Panc1 (cell line): ENCODE data around the gene ALLC. TPM values are rescaled to one million over a fixed set of nuclear protein-coding genes. Genes with fewer than 3 reads are reported as not detected.

Experiments used
- ATAC-seq: fragments of 200-7000 bp; cut with Tn5 transposase; 2 replicates; pipeline ENCODE4 v1.9.1; 2020; ENCODE audit warnings: mild to moderate bottlenecking, moderate library complexity
- BruUV-seq: library from RNA; stranded (reverse); fragments of 400-500 nt; replicated peaks from 2 replicates; lab custom pipeline; 2021; lab: Mats Ljungman, UMichigan
- CTCF ChIA-PET: fragments of 300-600 bp; sonication (Branson Sonifier 250); formaldehyde crosslinking; loops from one replicate; lab custom pipeline; 2022; ENCODE audit warnings: antibody characterized with exemption; lab: Charles Lee
- POLR2A ChIA-PET: fragments of 300-600 bp; sonication (Branson Sonifier 250); formaldehyde crosslinking; loops from one replicate; lab custom pipeline; 2022; ENCODE audit warnings: antibody characterized with exemption; lab: Charles Lee
- DNase-seq: peaks from one replicate; pipeline ENCODE4 v3.0.0-alpha.2; 2010; ENCODE audit warnings: low read depth, low spot score
- H3K27ac ChIP-seq: 2 replicates; pipeline ENCODE4 v1.5.1; 2011; ENCODE audit warnings: mild to moderate bottlenecking, low read length, inconsistent platforms
- H3K27me3 ChIP-seq: fragments of 200-500 bp; sonication (Bioruptor generic); 2 replicates; pipeline ENCODE4 v1.6.0; 2014; ENCODE audit warnings: low read length, inconsistent platforms; ENCODE audit not compliant: control insufficient read depth, insufficient read depth
- H3K36me3 ChIP-seq: fragments of 200-500 bp; sonication (Bioruptor generic); 2 replicates; pipeline ENCODE4 v1.5.1; 2014; ENCODE audit warnings: inconsistent platforms, mild to moderate bottlenecking, low read length, moderate library complexity; ENCODE audit not compliant: control insufficient read depth, insufficient read depth
- H3K4me1 ChIP-seq: 2 replicates; pipeline ENCODE4 v1.5.1; 2011; ENCODE audit warnings: inconsistent platforms, mild to moderate bottlenecking, low read length, moderate library complexity; ENCODE audit not compliant: control insufficient read depth, insufficient read depth
- H3K4me3 ChIP-seq, 2 experiments: 2 replicates each; pipeline ENCODE4 v1.5.1; 2011 to 2012; ENCODE audit warnings: low read depth in 2 of 2, low read length in 2 of 2, mild to moderate bottlenecking in 2 of 2, inconsistent platforms in 1 of 2, moderate library complexity in 1 of 2
- H3K9me3 ChIP-seq: fragments of 200-500 bp; sonication (Bioruptor generic); 2 replicates; pipeline ENCODE4 v1.5.1; 2014; ENCODE audit warnings: low read depth, mild to moderate bottlenecking, inconsistent platforms, low read length, moderate library complexity; ENCODE audit not compliant: control insufficient read depth, insufficient read depth
- CTCF ChIP-seq: fragments of 450-650 bp; IDR thresholded peaks from 2 replicates; pipeline ENCODE4 v1.5.1; 2017; ENCODE audit warnings: mild to moderate bottlenecking
- POLR2AphosphoS5 ChIP-seq: IDR thresholded peaks from 2 replicates; pipeline ENCODE4 v1.6.1; 2012; ENCODE audit warnings: mild to moderate bottlenecking, low read depth, low read length, moderate library complexity
- REST ChIP-seq, 2 experiments: IDR thresholded peaks; 2 replicates each; pipeline ENCODE4 v1.6.1; 2011 to 2012; ENCODE audit warnings: low read depth in 2 of 2, control low read depth in 1 of 2, low read length in 1 of 2, mild to moderate bottlenecking in 1 of 2, moderate library complexity in 1 of 2; ENCODE audit not compliant: insufficient read depth in 1 of 2
- SIN3A ChIP-seq: IDR thresholded peaks from 2 replicates; pipeline ENCODE4 v1.6.1; 2012; ENCODE audit warnings: low read depth, mild to moderate bottlenecking, low read length, moderate library complexity, borderline replicate concordance; ENCODE audit not compliant: insufficient read depth
- TCF7L2 ChIP-seq: IDR thresholded peaks from 2 replicates; pipeline ENCODE4 v1.6.1; 2011; ENCODE audit warnings: mild to moderate bottlenecking, low read depth, low read length, inconsistent platforms
- in situ Hi-C: cut with HindIII; loops from 2 replicates; pipeline ENCODE4 v1.10.0; 2016; ENCODE audit warnings: low sequenced_read_pairs, low pct_unique_long_range_greater_than_20kb
- intact Hi-C: fragments of 100-400 bp; cut with micrococcal nuclease; formaldehyde crosslinking; loops from one replicate; pipeline ENCODE4 v1.10.0; 2022; ENCODE audit not compliant: unreplicated experiment
- total RNA-seq: library from RNA; stranded (reverse); gene quantifications from one replicate; pipeline ENCODE4 v1.2.1, GENCODE V29; 2021; ENCODE audit not compliant: unreplicated experiment

ALLC gene
- total RNA-seq, 1 experiment from 2014 or later = not detected

GRCh38 chr2:3749201-3749600 lies 91.2 kb downstream of the ALLC start:
- ATAC-seq = no peak
- Histone ChIP-seq H3K9me3 (no peaks in the 10 kb centered on the region), H3K27me3 (peaks cover 6% of the 10 kb centered on the region), H3K4me1 (no peaks in the 10 kb centered on the region), H3K4me3 (no peak overlapping the region), H3K27ac (no peak overlapping the region), H3K36me3 (no peaks in the 10 kb centered on the region)
- intact Hi-C loops = no loop called here
- TF ChIP-seq REST (IDR thresholded peaks at IDR 0.05; ENCODE audit: insufficient read depth in 1 of 2, low read depth in 2 of 2, low read length in 1 of 2) = no peak
- no peak for TF ChIP-seq CTCF
- TF ChIP-seq SIN3A = no peak
- no peak for TF ChIP-seq TCF7L2
- TF ChIP-seq POLR2AphosphoS5 = no peak
- POLR2A ChIA-PET = no interaction called here
- CTCF ChIA-PET = no interaction called here
- no TSS peak for BruUV-seq
- DNase-seq = no peak
- in situ Hi-C loops = no loop called here

- intact Hi-C loops = no loop called here
- ChIA-PET POLR2A (no interaction called here), CTCF (no interaction called here)
- Histone ChIP-seq H3K36me3 (no peaks in the 10 kb centered on the region), H3K4me3 (no peak overlapping the region), H3K27me3 (peaks cover 6% of the 10 kb centered on the region), H3K4me1 (no peaks in the 10 kb centered on the region), H3K27ac (no peak overlapping the region), H3K9me3 (no peaks in the 10 kb centered on the region)
- in situ Hi-C loops = no loop called here
- no TSS peak for BruUV-seq
- DNase-seq = no peak
- ATAC-seq = no peak
- TF ChIP-seq POLR2AphosphoS5 (no peak), SIN3A (no peak)
Measured at GRCh38 chr2:3751251-3751650, 93.3 kb downstream of the ALLC start.

- H3K4me1 ChIP-seq = no peaks in the 10 kb centered on the region
- H3K27me3 ChIP-seq = peaks cover 6% of the 10 kb centered on the region
- DNase-seq = no peak
- ATAC-seq = no peak
- TF ChIP-seq CTCF = no peak
- no peak for TF ChIP-seq SIN3A
- TF ChIP-seq REST (IDR thresholded peaks at IDR 0.05; ENCODE audit: insufficient read depth in 1 of 2, low read depth in 2 of 2, low read length in 1 of 2) = no peak
- no peak for TF ChIP-seq POLR2AphosphoS5
- no peak for TF ChIP-seq TCF7L2
- intact Hi-C loops (no loop called here), in situ Hi-C loops (no loop called here)
- no peak overlapping the region for H3K27ac ChIP-seq
- CTCF ChIA-PET = no interaction called here
- no peaks in the 10 kb centered on the region for H3K36me3 ChIP-seq
- POLR2A ChIA-PET = no interaction called here
- BruUV-seq = no TSS peak
- H3K9me3 ChIP-seq = no peaks in the 10 kb centered on the region
- no peak overlapping the region for H3K4me3 ChIP-seq
Measured at GRCh38 chr2:3751806-3752205, 93.8 kb downstream of the ALLC start.
